ENCODE measurements around the gene CPPED1. TPM values are rescaled to one million over a fixed set of nuclear protein-coding genes. Genes with fewer than 3 reads are reported as not detected.

CPPED1 gene
- total and polyA plus RNA-seq, 2 of the 4 experiments (the other 2 are of a cell fraction) = 5.1 to 6.5 TPM

DNA sequence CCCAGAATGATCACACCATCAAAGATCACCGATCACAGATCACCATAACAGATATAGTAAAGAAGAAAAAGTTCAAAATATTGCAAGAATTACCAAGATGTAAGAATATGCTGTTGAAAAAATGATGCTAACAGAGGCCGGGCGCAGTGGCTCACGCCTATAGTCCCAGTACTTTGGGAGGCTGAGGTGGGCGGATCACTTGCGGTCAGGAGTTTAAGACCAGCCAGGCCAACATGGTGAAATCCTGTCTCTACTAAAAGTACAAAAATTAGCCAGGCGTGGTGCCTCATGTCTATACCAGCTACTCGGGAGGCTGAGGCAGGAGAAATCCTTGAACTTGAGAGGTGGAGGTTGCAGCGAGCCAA lies 53.2 kb downstream of the CPPED1 start:
- no peak for DNase-seq
- no peak overlapping the region for H2AK5ac ChIP-seq (ENCODE audit: low read depth, low read length)
- H3K27me3 ChIP-seq (ENCODE audit: control insufficient read depth, insufficient read depth, low read length) = no peaks in the 10 kb centered on the region
- H4K91ac ChIP-seq (ENCODE audit: insufficient read depth, low read depth, low read length) = no peak overlapping the region
- dilution Hi-C loops (cut with HindIII; ENCODE audit: low sequenced_read_pairs, unreplicated experiment) (no loop called here), intact Hi-C loops (cut with micrococcal nuclease) (no loop called here), in situ Hi-C loops (cut with MboI; ENCODE audit: low sequenced_read_pairs) (no loop called here)
- H3K4me3 ChIP-seq (ENCODE audit: insufficient read depth, low read depth, low read length) = no peak overlapping the region
- no peak overlapping the region for H3K9ac ChIP-seq (ENCODE audit: low read depth, low read length)
- no peaks in the 10 kb centered on the region for H3K9me3 ChIP-seq (ENCODE audit: control insufficient read depth, insufficient read depth, low read length)
- no peak overlapping the region for H3K18ac ChIP-seq (ENCODE audit: low read depth, low read length)
- H4K20me1 ChIP-seq (ENCODE audit: insufficient read depth, low read length) = no peaks in the 10 kb centered on the region
- CTCF ChIA-PET = no interaction called here
- no peak overlapping the region for H3K56ac ChIP-seq (ENCODE audit: extremely low read depth, insufficient read depth, low read length)
- no peak for ATAC-seq (ENCODE audit: low read depth)
- WGBS, 2 experiments (ENCODE audit: extremely low coverage in 2 of 2, insufficient read length in 1 of 2) = no CpG with 5 or more reads among the region's 9 CpGs
- no peak overlapping the region for H3K23ac ChIP-seq (ENCODE audit: low read depth, low read length)
- H3K79me1 ChIP-seq (ENCODE audit: low read depth in 1 of 2, low read length in 2 of 2) = no peaks in the 10 kb centered on the region
- H3K36me3 ChIP-seq (ENCODE audit: control insufficient read depth, insufficient read depth, low read length) = no peaks in the 10 kb centered on the region
- H2BK20ac ChIP-seq (ENCODE audit: low read depth, low read length) = no peak overlapping the region
- no peak overlapping the region for H4K8ac ChIP-seq (ENCODE audit: low read depth in 2 of 2, low read length in 2 of 2)
- no TSS peak for BruUV-seq (replicated peaks)
- no peak overlapping the region for H2AK9ac ChIP-seq (replicated peaks; ENCODE audit: low read depth, low read length, poor library complexity)
- H3K14ac ChIP-seq (replicated peaks; ENCODE audit: low read depth, low read length) = no peak overlapping the region
- H2BK15ac ChIP-seq (ENCODE audit: low read depth, low read length) = no peak overlapping the region
- no peak overlapping the region for H2AFZ ChIP-seq (replicated peaks; ENCODE audit: low read length, poor library complexity)
- no peak overlapping the region for H3K4me2 ChIP-seq (ENCODE audit: low read depth, low read length)
- POLR2A ChIA-PET (ENCODE audit: unreplicated experiment) = no interaction called here
- H3K4me1 ChIP-seq (ENCODE audit: control insufficient read depth, insufficient read depth, low read length) = no peaks in the 10 kb centered on the region
- no peak for TF ChIP-seq CHD1 (IDR thresholded peaks at IDR 0.05; ENCODE audit: low read depth, low read length)
- TF ChIP-seq MXI1 (IDR thresholded peaks at IDR 0.05; ENCODE audit: borderline replicate concordance, low read depth, low read length) = no peak
- TF ChIP-seq CTCF (conservative IDR thresholded peaks at IDR 0.05; ENCODE audit: low read depth, low read length) = no peak
- no peaks in the 10 kb centered on the region for H3K9me1 ChIP-seq (ENCODE audit: insufficient read depth, low read length)
- H3K27ac ChIP-seq (ENCODE audit: insufficient read depth, low read length) = no peak overlapping the region
- no peak overlapping the region for H2BK5ac ChIP-seq (ENCODE audit: low read depth, low read length, poor library complexity, severe bottlenecking)
- H4K5ac ChIP-seq (ENCODE audit: low read depth, low read length) = no peak overlapping the region
- H2BK120ac ChIP-seq (ENCODE audit: low read depth, low read length) = no peak overlapping the region
- H3K4ac ChIP-seq (ENCODE audit: low read depth, low read length) = no peak overlapping the region

Measured in IMR-90 (cell line).